SK-N-DZ (cell line): Measurements from ENCODE around the gene REXO4.

ENCODE experiments used
- DNase-seq: peaks from one replicate; pipeline ENCODE4 v3.0.0-alpha.2; 2015; ENCODE audit warnings: low spot score

Gene REXO4

GRCh38 chr9:133369422-133369821 is 48.4 kb downstream of the REXO4 start:
- no peak for DNase-seq

- no peak for DNase-seq
These were observed 49.4 kb downstream of the REXO4 start for GRCh38 chr9:133368249-133368881.

GRCh38 chr9:133367778-133368177 is 50.0 kb downstream of the REXO4 start:
- DNase-seq: no peak

- no peak for DNase-seq
These were observed 50.6 kb downstream of the REXO4 start for GRCh38 chr9:133367221-133367620.

- DNase-seq: no peak
These were observed 51.4 kb downstream of the REXO4 start for GRCh38 chr9:133366435-133366834.

- no peak for DNase-seq
These were observed 55.3 kb downstream of the REXO4 start for GRCh38 chr9:133362359-133363044.

GRCh38 chr9:133361507-133362092 is 56.2 kb downstream of the REXO4 start:
- no peak for DNase-seq

GRCh38 chr9:133360400-133361393 is 57.1 kb downstream of the REXO4 start:
- DNase-seq: no peak

- peak; percentile 60 for DNase-seq
These were observed 58.2 kb downstream of the REXO4 start for GRCh38 chr9:133359399-133360175.

GRCh38 chr9:133357656-133358055 is 60.2 kb downstream of the REXO4 start:
- no peak for DNase-seq

GRCh38 chr9:133356391-133357091 is 61.3 kb downstream of the REXO4 start, which contains the start of the genes SURF1 and SURF2:
Gene SURF1 (minus strand): TSS chr9:133356487. CDS start chr9:133356453, 34 bp downstream.
Gene SURF2 (plus strand): TSS chr9:133356550. CDS start chr9:133356593, 43 bp downstream.
- peak; percentile 73 for DNase-seq
